Endothelial cell of umbilical vein (primary cell): ENCODE results near the gene S100A1. TPM values are rescaled to one million over a fixed set of nuclear protein-coding genes. Genes with fewer than 3 reads are reported as not detected.

Experiments used
- BruUV-seq: library from RNA; stranded (reverse); fragments of 400-500 nt; replicated peaks from 2 replicates; lab custom pipeline; 2021; lab: Mats Ljungman, UMichigan
- CTCF ChIA-PET: fragments of 300-600, 350-600 bp; sonication (Branson Sonifier 250); formaldehyde crosslinking; loops from one replicate; lab custom pipeline; 2021; ENCODE audit warnings: antibody characterized with exemption, inconsistent platforms; lab: Charles Lee
- POLR2A ChIA-PET: fragments of 300-600, 350-600 bp; sonication (Branson Sonifier 250); formaldehyde crosslinking; loops from one replicate; lab custom pipeline; 2021; ENCODE audit warnings: antibody characterized with exemption, inconsistent platforms; lab: Charles Lee
- DNase-seq: peaks from one replicate; pipeline ENCODE4 v3.0.0-alpha.2; 2011; ENCODE audit warnings: low read depth, low spot score
- FAIRE-seq: peaks from 2 replicates; lab custom pipeline; 2011; peaks lifted over from hg19 to GRCh38; lab: Jason Lieb, UNC
- H2AFZ ChIP-seq: 2 replicates; pipeline ENCODE4 v1.6.0; 2012; ENCODE audit warnings: low read depth, low read length, control low read depth, inconsistent platforms
- H3K27ac ChIP-seq: 2 replicates; pipeline ENCODE4 v1.5.1; 2011; ENCODE audit warnings: low read depth, mild to moderate bottlenecking, control low read depth, low read length, moderate library complexity; ENCODE audit not compliant: insufficient read depth
- H3K27me3 ChIP-seq, 2 experiments: 2 replicates each; pipeline versions ENCODE4 v1.6.0 to v1.6.1; 2011; ENCODE audit warnings: low read length in 2 of 2, mixed read lengths in 1 of 2; ENCODE audit not compliant: control insufficient read depth in 2 of 2, insufficient read depth in 2 of 2
- H3K36me3 ChIP-seq, 2 experiments: 2 replicates in 1 of 2; 3 replicates in 1 of 2; pipeline ENCODE4 v1.5.1; 2011; ENCODE audit warnings: low read length in 2 of 2, mild to moderate bottlenecking in 1 of 2, moderate library complexity in 1 of 2; ENCODE audit not compliant: control insufficient read depth in 2 of 2, insufficient read depth in 2 of 2; ENCODE audit errors: extremely low read depth in 1 of 2
- H3K4me1 ChIP-seq: 3 replicates; pipeline ENCODE4 v1.5.1; 2011; ENCODE audit warnings: mild to moderate bottlenecking, low read length; ENCODE audit not compliant: control insufficient read depth, insufficient read depth; ENCODE audit errors: extremely low read depth
- H3K4me2 ChIP-seq: 2 replicates; pipeline ENCODE4 v1.6.1; 2011; ENCODE audit warnings: low read length, control low read depth, mixed read lengths; ENCODE audit not compliant: insufficient read depth
- H3K4me3 ChIP-seq, 3 experiments: fragments of 200-600 bp in 1 of 3; sonication (generic), shearing (Covaris generic) in 1 of 3; replicated peaks in 1 of 3; 2 replicates each; pipeline ENCODE4 v1.5.1; 2011 to 2016; ENCODE audit warnings: control low read depth in 3 of 3, low read length in 3 of 3, mild to moderate bottlenecking in 2 of 3, inconsistent platforms in 1 of 3, low read depth in 1 of 3, moderate library complexity in 1 of 3; ENCODE audit not compliant: insufficient read depth in 1 of 3
- H3K79me2 ChIP-seq: 2 replicates; pipeline ENCODE4 v1.6.0; 2012; ENCODE audit warnings: low read length, inconsistent platforms; ENCODE audit not compliant: control insufficient read depth, insufficient read depth
- H3K9ac ChIP-seq: replicated peaks from 2 replicates; pipeline ENCODE3; 2011; ENCODE audit warnings: low read length, control low read depth; ENCODE audit not compliant: insufficient read depth; ENCODE audit errors: extremely low read depth
- H3K9me1 ChIP-seq: replicated peaks from 3 replicates; pipeline ENCODE4 v1.6.0; 2011; ENCODE audit warnings: mild to moderate bottlenecking, low read length; ENCODE audit not compliant: control insufficient read depth, insufficient read depth; ENCODE audit errors: extremely low read depth
- H3K9me3 ChIP-seq: replicated peaks from 2 replicates; pipeline ENCODE4 v1.5.1; 2012; ENCODE audit warnings: low read length, inconsistent platforms; ENCODE audit not compliant: control insufficient read depth, insufficient read depth
- H4K20me1 ChIP-seq: replicated peaks from 2 replicates; pipeline ENCODE3; 2011; ENCODE audit warnings: mild to moderate bottlenecking, low read length; ENCODE audit not compliant: control insufficient read depth, insufficient read depth; ENCODE audit errors: extremely low read depth
- EZH2 ChIP-seq: IDR thresholded peaks from 2 replicates; pipeline ENCODE4 v1.6.1; 2012; ENCODE audit warnings: borderline replicate concordance, low read depth, mild to moderate bottlenecking, moderate library complexity, low read length, inconsistent platforms; ENCODE audit not compliant: severe bottlenecking
- FOS ChIP-seq: IDR thresholded peaks from 2 replicates; pipeline ENCODE4 v1.6.1; 2011; ENCODE audit warnings: mild to moderate bottlenecking, low read length, moderate library complexity, borderline replicate concordance; ENCODE audit not compliant: insufficient read depth
- GATA2 ChIP-seq: IDR thresholded peaks from 2 replicates; pipeline ENCODE4 v1.7.0; 2011; ENCODE audit warnings: low read depth, mild to moderate bottlenecking, moderate library complexity, mixed read lengths, low read length; ENCODE audit not compliant: insufficient read length, insufficient read depth
- JUN ChIP-seq: IDR thresholded peaks from 2 replicates; pipeline ENCODE4 v1.6.1; 2011; ENCODE audit warnings: borderline replicate concordance, low read depth; ENCODE audit not compliant: insufficient read length, insufficient read depth
- MYC ChIP-seq: IDR thresholded peaks from one replicate; pipeline ENCODE4 v1.6.1; 2011; ENCODE audit warnings: mild to moderate bottlenecking, low read depth, low read length
- POLR2A ChIP-seq: IDR thresholded peaks from 2 replicates; pipeline ENCODE4 v1.6.1; 2012; ENCODE audit warnings: low read depth, mild to moderate bottlenecking, control low read depth, low read length
- POLR2AphosphoS5 ChIP-seq: IDR thresholded peaks from 2 replicates; pipeline ENCODE4 v1.6.1; 2012; ENCODE audit warnings: low read depth, mild to moderate bottlenecking, control low read depth, low read length, moderate library complexity; ENCODE audit not compliant: insufficient read depth
- dilution Hi-C: fragments of 300-500 bp; cut with MboI; formaldehyde crosslinking; loops from one replicate; pipeline ENCODE4 v1.15.0; 2019; ENCODE audit warnings: low sequenced_read_pairs; ENCODE audit not compliant: extremely low pct_ligation_motif_present
- intact Hi-C: fragments of 100-400 bp; cut with micrococcal nuclease; formaldehyde crosslinking; loops from one replicate; pipeline ENCODE4 v1.10.0; 2022
- polyA plus RNA-seq, 4 experiments: library from polyadenylated mRNA; depleted of rRNA in 3 of 4; stranded (reverse) in 3 of 4; unstranded in 1 of 4; fragments of >200 nt; gene quantifications; 2 replicates each; pipeline versions ENCODE4 v1.2.1 to v1.2.3, GENCODE V29; 2011 to 2012; ENCODE audit warnings: missing spikeins in 1 of 4
- total RNA-seq: library from RNA; stranded (reverse); gene quantifications from 2 replicates; pipeline ENCODE4 v1.2.3, GENCODE V29; 2021
- TF ChIP-seq, protein P1 (sequence below): IDR thresholded peaks from 2 replicates; pipeline ENCODE4 v1.6.1; 2011; ENCODE audit not compliant: insufficient read depth, insufficient read length
- TF ChIP-seq, protein P2 (sequence below), 2 donors: IDR thresholded peaks; 1 replicate in 1 of 2; 2 replicates in 1 of 2; pipeline ENCODE4 v1.5.1; 2011; ENCODE audit warnings: low read length in 2 of 2, mild to moderate bottlenecking in 2 of 2, moderate library complexity in 2 of 2, control low read depth in 1 of 2, inconsistent platforms in 1 of 2, low read depth in 1 of 2; ENCODE audit not compliant: insufficient read depth in 1 of 2; ENCODE audit errors: extremely low read depth in 1 of 2

S100A1 gene
- total and polyA plus RNA-seq, 2 donors (not counting 3 experiments of a cell fraction or from before 2014, with no cell fraction given): not detected

DNA sequence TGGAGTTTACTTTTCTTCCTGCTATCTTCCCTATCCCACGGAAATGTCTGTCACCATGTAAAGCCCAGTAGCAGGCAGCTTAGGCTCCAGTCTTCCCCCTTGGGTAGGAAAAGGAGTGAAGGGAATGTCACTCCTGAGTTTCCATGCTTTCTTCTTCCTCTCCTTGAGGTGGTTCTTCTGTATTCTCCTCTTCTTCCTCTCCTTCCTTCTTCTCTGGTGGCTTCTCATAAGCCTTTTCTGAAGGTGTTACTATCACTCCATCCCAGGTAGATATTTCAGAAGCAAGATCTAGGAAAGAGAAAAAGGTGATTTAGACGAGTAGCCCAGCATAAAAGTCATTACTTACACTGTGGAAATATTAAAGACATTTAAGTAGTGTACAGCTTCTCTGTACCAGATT, 34.0 kb downstream of the S100A1 start:
- POLR2A ChIA-PET: interaction anchor here (0.9 kb wide), 1 partner anchor 28 kb away, joined by 3 read pairs; the partner anchor contains the start of gene CHTOP
- FAIRE-seq: no peak
- TF ChIP-seq MYC: no peak
- no peak for TF ChIP-seq POLR2A
- TF ChIP-seq, protein P1, sequence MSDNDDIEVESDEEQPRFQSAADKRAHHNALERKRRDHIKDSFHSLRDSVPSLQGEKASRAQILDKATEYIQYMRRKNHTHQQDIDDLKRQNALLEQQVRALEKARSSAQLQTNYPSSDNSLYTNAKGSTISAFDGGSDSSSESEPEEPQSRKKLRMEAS: no peak
- no peak for TF ChIP-seq GATA2
- TF ChIP-seq JUN: no peak
- no peak overlapping the region for H3K4me3 ChIP-seq
- H4K20me1 ChIP-seq: no peaks in the 10 kb centered on the region
- no peaks in the 10 kb centered on the region for H3K27me3 ChIP-seq
- peaks cover 7% of the 10 kb centered on the region for H3K4me1 ChIP-seq
- CTCF ChIA-PET: interaction anchor here (0.6 to 1.9 kb wide), 2 partner anchors 90 to 152 kb away, joined by 3 to 5 read pairs; no protein-coding TSS in a partner anchor
- peaks cover 36 to 44% of the 10 kb centered on the region in 2 experiments for H3K36me3 ChIP-seq
- dilution Hi-C loops (no loop called here), intact Hi-C loops (no loop called here)
- no peak for DNase-seq
- no peak overlapping the region for H3K4me2 ChIP-seq
- BruUV-seq: TSS peak; percentile 47
- H3K9ac ChIP-seq: no peak overlapping the region
- no peaks in the 10 kb centered on the region for H3K9me3 ChIP-seq
- peaks cover 15% of the 10 kb centered on the region for H3K79me2 ChIP-seq
- H2AFZ ChIP-seq: no peak overlapping the region
- no peak overlapping the region for H3K27ac ChIP-seq
- H3K9me1 ChIP-seq: no peaks in the 10 kb centered on the region

DNA sequence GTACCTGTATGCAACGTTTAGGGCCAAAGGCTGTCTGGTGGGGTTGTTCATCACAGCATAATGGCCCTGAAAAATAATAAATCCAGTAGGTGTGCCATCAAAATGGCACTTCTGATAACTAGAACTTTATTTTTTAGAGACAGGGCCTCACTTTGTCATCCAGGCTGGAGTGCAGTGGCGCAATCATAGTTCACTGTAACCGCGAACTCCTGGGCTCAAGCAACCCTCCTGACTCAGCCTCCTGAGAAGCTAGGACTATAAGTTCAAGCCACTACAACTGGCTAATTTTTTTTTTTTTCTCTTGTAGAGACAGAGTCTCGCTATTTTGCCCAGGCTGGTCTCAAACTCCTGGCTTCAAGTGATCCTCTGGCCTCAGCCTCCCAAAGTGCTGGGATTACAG, 35.0 kb downstream of the S100A1 start:
- CTCF ChIA-PET: interaction anchor here (3.2 kb wide), 1 partner anchor 91 kb away, joined by 12 read pairs; no protein-coding TSS in a partner anchor
- POLR2A ChIA-PET: interaction anchor here (0.9 kb wide), 1 partner anchor 29 kb away, joined by 3 read pairs; the partner anchor contains the start of gene CHTOP
- no peaks in the 10 kb centered on the region for H4K20me1 ChIP-seq
- intact Hi-C loops (no loop called here), dilution Hi-C loops (no loop called here)
- FAIRE-seq (no peak), DNase-seq (no peak)
- H3K4me2 ChIP-seq: no peak overlapping the region
- H3K9me1 ChIP-seq: no peaks in the 10 kb centered on the region
- peaks cover 24% of the 10 kb centered on the region for H3K79me2 ChIP-seq
- no peak overlapping the region for H3K4me3 ChIP-seq
- no peak overlapping the region for H2AFZ ChIP-seq
- H3K27me3 ChIP-seq: no peaks in the 10 kb centered on the region
- no peaks in the 10 kb centered on the region for H3K9me3 ChIP-seq
- H3K9ac ChIP-seq: no peak overlapping the region
- no peak overlapping the region for H3K27ac ChIP-seq
- peaks cover 7% of the 10 kb centered on the region for H3K4me1 ChIP-seq
- peaks cover 44 to 49% of the 10 kb centered on the region in 2 experiments for H3K36me3 ChIP-seq
- no peak for TF ChIP-seq FOS
- TF ChIP-seq, protein P2, sequence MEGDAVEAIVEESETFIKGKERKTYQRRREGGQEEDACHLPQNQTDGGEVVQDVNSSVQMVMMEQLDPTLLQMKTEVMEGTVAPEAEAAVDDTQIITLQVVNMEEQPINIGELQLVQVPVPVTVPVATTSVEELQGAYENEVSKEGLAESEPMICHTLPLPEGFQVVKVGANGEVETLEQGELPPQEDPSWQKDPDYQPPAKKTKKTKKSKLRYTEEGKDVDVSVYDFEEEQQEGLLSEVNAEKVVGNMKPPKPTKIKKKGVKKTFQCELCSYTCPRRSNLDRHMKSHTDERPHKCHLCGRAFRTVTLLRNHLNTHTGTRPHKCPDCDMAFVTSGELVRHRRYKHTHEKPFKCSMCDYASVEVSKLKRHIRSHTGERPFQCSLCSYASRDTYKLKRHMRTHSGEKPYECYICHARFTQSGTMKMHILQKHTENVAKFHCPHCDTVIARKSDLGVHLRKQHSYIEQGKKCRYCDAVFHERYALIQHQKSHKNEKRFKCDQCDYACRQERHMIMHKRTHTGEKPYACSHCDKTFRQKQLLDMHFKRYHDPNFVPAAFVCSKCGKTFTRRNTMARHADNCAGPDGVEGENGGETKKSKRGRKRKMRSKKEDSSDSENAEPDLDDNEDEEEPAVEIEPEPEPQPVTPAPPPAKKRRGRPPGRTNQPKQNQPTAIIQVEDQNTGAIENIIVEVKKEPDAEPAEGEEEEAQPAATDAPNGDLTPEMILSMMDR (IDR thresholded peaks at IDR 0.05; ENCODE audit: extremely low read depth in 1 of 2, insufficient read depth in 1 of 2, low read depth in 1 of 2, low read length in 2 of 2): no peak
- no peak for TF ChIP-seq GATA2
- TF ChIP-seq EZH2: no peak
- no peak for TF ChIP-seq POLR2A
- no peak for TF ChIP-seq POLR2AphosphoS5
- TF ChIP-seq JUN: no peak
- TF ChIP-seq MYC: no peak
- TF ChIP-seq, protein P1: no peak
- no TSS peak for BruUV-seq
